ENCODE results near the gene STAT3. TPM values are rescaled to one million over a fixed set of nuclear protein-coding genes. Genes with fewer than 3 reads are reported as not detected.
A peak's percentile ranks its signal among the peaks of the same experiment; 100 is the strongest.

Gene STAT3
- total and polyA plus RNA-seq, 8 donors = 31.3 to 207 (median 104) TPM

DNA sequence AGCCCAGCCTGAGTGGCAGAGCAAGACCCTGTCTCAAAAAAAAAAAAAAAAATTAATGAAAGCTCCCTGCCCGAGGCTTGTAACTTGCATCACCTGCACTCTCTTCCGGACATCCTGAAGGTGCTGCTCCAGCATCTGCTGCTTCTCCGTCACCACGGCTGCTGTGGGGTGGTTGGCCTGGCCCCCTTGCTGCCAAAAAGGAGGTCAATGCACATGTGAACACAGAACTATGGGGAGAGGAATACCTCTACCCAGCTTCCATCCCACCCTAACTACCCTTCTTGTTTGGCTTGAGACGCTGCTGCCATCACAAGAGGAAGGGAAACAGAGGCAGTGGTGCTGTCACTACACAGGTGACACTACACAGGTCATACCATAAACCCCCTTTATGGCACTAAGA is 49.0 kb downstream of the STAT3 start:
- WGBS, 5 donors = 89 to 95% (median 93%) methylated on average over 5 of the region's 5 CpGs
- no peak overlapping the region for H3K27ac ChIP-seq
- peaks cover 0 to 26% (median 0%) of the 10 kb centered on the region in 4 donors for H3K4me1 ChIP-seq
- intact Hi-C loops (cut with DNase I; ENCODE audit: low total_unique reads) = no loop called here
- TF ChIP-seq, protein P1, sequence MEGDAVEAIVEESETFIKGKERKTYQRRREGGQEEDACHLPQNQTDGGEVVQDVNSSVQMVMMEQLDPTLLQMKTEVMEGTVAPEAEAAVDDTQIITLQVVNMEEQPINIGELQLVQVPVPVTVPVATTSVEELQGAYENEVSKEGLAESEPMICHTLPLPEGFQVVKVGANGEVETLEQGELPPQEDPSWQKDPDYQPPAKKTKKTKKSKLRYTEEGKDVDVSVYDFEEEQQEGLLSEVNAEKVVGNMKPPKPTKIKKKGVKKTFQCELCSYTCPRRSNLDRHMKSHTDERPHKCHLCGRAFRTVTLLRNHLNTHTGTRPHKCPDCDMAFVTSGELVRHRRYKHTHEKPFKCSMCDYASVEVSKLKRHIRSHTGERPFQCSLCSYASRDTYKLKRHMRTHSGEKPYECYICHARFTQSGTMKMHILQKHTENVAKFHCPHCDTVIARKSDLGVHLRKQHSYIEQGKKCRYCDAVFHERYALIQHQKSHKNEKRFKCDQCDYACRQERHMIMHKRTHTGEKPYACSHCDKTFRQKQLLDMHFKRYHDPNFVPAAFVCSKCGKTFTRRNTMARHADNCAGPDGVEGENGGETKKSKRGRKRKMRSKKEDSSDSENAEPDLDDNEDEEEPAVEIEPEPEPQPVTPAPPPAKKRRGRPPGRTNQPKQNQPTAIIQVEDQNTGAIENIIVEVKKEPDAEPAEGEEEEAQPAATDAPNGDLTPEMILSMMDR (IDR thresholded peaks at IDR 0.05) = no peak
- TF ChIP-seq POLR2A (IDR thresholded peaks at IDR 0.05) = no peak
- no peak for TF ChIP-seq POLR2AphosphoS5 (IDR thresholded peaks at IDR 0.05)
- no peak for TF ChIP-seq EP300 (IDR thresholded peaks at IDR 0.05)
- no peak for DNase-seq
- H3K4me3 ChIP-seq = no peak overlapping the region
- H3K27me3 ChIP-seq = no peaks in the 10 kb centered on the region
- H3K36me3 ChIP-seq = peaks cover 72 to 95% (median 94%) of the 10 kb centered on the region in 4 donors
- H3K9me3 ChIP-seq = no peaks in the 10 kb centered on the region

DNA sequence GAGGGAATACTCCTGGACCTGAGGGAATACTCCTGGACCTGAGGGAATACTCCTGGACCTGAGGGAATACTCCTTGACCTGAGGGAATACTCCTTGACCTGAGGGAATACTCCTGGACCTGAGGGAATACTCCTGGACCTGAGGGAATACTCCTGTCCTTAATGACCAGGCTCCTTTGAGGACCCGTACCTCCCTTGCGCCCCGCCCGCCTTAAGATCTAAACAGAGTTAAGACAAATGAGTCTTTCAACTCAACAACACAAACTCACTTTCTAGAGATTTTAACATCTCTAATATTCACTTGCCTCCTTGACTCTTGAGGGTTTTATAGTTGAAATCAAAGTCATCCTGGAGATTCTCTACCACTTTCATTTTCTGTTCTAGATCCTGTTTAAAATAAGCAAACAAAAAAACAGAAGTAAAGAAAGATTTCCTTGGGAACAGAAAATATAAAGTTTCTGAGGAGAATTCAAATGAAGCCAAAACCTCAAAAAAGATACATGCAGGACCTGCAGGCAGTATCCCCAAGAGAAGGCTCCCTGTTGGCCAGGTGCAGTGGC is 49.7 kb downstream of the STAT3 start:
- no peak overlapping the region for H3K27ac ChIP-seq
- H3K4me1 ChIP-seq = peaks cover 0 to 26% (median 0%) of the 10 kb centered on the region in 4 donors
- H3K27me3 ChIP-seq = no peaks in the 10 kb centered on the region
- intact Hi-C loops (cut with DNase I; ENCODE audit: low total_unique reads) = no loop called here
- no peak for DNase-seq
- peaks cover 71 to 95% (median 94%) of the 10 kb centered on the region in 4 donors for H3K36me3 ChIP-seq
- H3K4me3 ChIP-seq = no peak overlapping the region
- 82 to 87% (median 85%) methylated on average over 4 of the region's 4 CpGs for WGBS, 5 donors
- TF ChIP-seq, protein P1 (IDR thresholded peaks at IDR 0.05) = no peak
- TF ChIP-seq POLR2AphosphoS5 (IDR thresholded peaks at IDR 0.05) (no peak), POLR2A (IDR thresholded peaks at IDR 0.05) (no peak), EP300 (IDR thresholded peaks at IDR 0.05) (no peak)
- no peaks in the 10 kb centered on the region for H3K9me3 ChIP-seq

DNA sequence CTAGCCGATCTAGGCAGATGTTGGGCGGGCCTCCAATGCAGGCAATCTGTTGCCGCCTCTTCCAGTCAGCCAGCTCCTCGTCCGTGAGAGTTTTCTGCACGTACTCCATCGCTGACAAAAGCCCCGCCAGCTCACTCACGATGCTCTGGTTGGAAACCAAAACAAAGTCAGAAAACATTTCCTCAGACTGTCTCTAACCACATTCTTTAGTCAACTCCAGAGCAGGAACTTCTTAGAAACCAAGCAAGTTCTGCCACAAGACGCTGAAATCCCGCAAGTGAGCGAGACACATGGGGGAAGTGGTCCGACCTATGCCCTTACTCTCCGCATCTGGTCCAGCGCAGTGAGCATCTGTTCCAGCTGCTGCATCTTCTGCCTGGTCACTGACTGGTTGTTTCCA is 50.8 kb downstream of the STAT3 start:
- H3K36me3 ChIP-seq = peaks cover 73 to 95% (median 94%) of the 10 kb centered on the region in 4 donors
- no peak overlapping the region for H3K4me3 ChIP-seq
- intact Hi-C loops (cut with DNase I; ENCODE audit: low total_unique reads) = no loop called here
- no peaks in the 10 kb centered on the region for H3K9me3 ChIP-seq
- WGBS, 5 donors = 67 to 74% (median 70%) methylated on average over 15 of the region's 15 CpGs
- no peaks in the 10 kb centered on the region for H3K27me3 ChIP-seq
- DNase-seq = peak in 1 of 2 donors; percentile 53
- H3K27ac ChIP-seq = peak overlapping the region in 1 of 5 donors; percentile 21
- TF ChIP-seq, protein P1 (IDR thresholded peaks at IDR 0.05) = no peak
- no peak for TF ChIP-seq POLR2AphosphoS5 (IDR thresholded peaks at IDR 0.05)
- no peak for TF ChIP-seq EP300 (IDR thresholded peaks at IDR 0.05)
- no peak for TF ChIP-seq POLR2A (IDR thresholded peaks at IDR 0.05)
- peaks cover 0 to 25% (median 0%) of the 10 kb centered on the region in 4 donors for H3K4me1 ChIP-seq

DNA sequence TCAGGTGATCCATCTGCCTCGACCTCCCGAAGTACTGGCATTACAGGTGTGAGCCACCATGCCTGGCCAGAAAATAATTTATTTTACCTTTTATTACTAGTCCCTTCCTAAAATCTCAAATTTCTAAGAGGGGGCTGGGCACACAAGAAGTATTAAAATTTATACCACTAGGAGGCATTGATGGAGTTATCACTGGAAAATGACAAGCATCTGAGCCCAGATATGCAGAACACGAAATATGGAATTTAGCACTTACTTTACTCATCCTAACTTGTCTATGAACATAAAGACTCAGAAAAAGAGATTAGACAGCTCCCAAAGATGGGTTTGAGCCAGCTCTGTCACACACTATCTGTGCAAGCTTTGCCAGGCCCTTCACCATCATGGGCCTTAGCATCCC is 53.6 kb downstream of the STAT3 start:
- WGBS, 5 donors = 80 to 88% (median 86%) methylated on average over 3 of the region's 3 CpGs
- Histone ChIP-seq H3K4me3 (no peak overlapping the region), H3K9me3 (no peaks in the 10 kb centered on the region), H3K27ac (no peak overlapping the region), H3K27me3 (no peaks in the 10 kb centered on the region), H3K4me1 (peaks cover 2 to 13% (median 3%) of the 10 kb centered on the region in 4 donors), H3K36me3 (peaks cover 80 to 95% (median 95%) of the 10 kb centered on the region in 4 donors)
- no peak for TF ChIP-seq EP300 (IDR thresholded peaks at IDR 0.05)
- TF ChIP-seq, protein P1 (IDR thresholded peaks at IDR 0.05) = no peak
- no peak for TF ChIP-seq POLR2A (IDR thresholded peaks at IDR 0.05)
- TF ChIP-seq POLR2AphosphoS5 (IDR thresholded peaks at IDR 0.05) = no peak
- intact Hi-C loops (cut with DNase I; ENCODE audit: low total_unique reads) = no loop called here
- no peak for DNase-seq

Data from stomach (tissue), 9 donors.